Keratinocyte (primary cell): Measurements from ENCODE around the gene HMGCLL1.

ENCODE experiments used
- CTCF ChIP-seq, 3 experiments: IDR thresholded peaks in 1 of 3; conservative IDR thresholded peaks in 1 of 3; optimal IDR thresholded peaks in 1 of 3; 2 replicates in 2 of 3; 3 replicates in 1 of 3; pipeline versions ENCODE3 to v1.5.1; 2011; ENCODE audit warnings: low read length in 3 of 3, mild to moderate bottlenecking in 3 of 3, moderate library complexity in 2 of 3, control low read depth in 1 of 3, inconsistent platforms in 1 of 3; ENCODE audit not compliant: insufficient read depth in 2 of 3; ENCODE audit errors: extremely low read depth in 1 of 3
- EZH2 ChIP-seq: IDR thresholded peaks from one replicate; pipeline ENCODE4 v1.6.1; 2012; ENCODE audit warnings: inconsistent platforms, mild to moderate bottlenecking, low read length, moderate library complexity

DNA sequence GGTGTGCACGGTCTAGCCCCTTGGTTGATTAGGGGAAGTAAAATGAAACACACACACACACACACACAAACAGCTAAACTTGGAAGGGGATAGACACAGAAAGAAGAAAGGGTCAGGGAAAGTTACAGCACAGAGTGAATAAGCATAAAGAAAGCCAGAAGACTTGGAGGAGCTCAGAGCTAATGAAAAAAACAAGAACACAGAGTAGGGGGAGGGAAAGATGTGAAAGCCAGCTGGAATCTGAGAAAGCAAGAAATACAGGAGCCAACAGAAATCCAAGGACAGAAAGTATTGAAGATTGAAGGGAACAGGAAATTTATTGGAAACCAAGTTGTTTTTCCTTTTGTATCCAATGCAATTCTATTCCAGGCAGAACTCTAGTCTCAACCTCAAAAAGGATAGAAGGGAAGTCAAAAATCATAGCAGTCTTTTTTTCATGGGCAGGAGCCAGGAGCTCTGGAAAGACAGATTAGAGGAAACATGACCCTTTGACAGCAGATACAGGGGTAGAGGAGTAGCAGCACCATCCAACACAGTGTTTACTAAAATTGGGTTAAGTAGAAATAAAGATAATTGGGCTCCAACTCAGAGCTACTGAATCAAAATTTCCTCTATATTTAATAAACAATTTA lies 10.1 kb downstream of the HMGCLL1 start:
- TF ChIP-seq CTCF (optimal IDR thresholded peaks at IDR 0.05 in 1 of 3, IDR thresholded peaks at IDR 0.05 in 1 of 3, conservative IDR thresholded peaks at IDR 0.05 in 1 of 3; ENCODE audit: extremely low read depth in 1 of 3, insufficient read depth in 2 of 3, low read length in 3 of 3) (no peak), EZH2 (no peak)
